Osteocyte (in vitro differentiated cells): ENCODE data around the gene ARHGEF7. TPM values are rescaled to one million over a fixed set of nuclear protein-coding genes. Genes with fewer than 3 reads are reported as not detected.

Source experiments
- DNase-seq: peaks from one replicate; pipeline ENCODE4 v3.0.0; 2021; ENCODE audit warnings: mixed read lengths; ENCODE audit not compliant: unreplicated experiment; ENCODE audit errors: extremely low spot score
- H3K27ac Mint-ChIP-seq: one replicate; pipeline ENCODE4 v1.8.0; 2021; ENCODE audit warnings: mild to moderate bottlenecking, mixed read lengths; ENCODE audit not compliant: unreplicated experiment
- H3K27me3 Mint-ChIP-seq: one replicate; pipeline ENCODE4 v1.8.0; 2021; ENCODE audit warnings: mixed read lengths; ENCODE audit not compliant: unreplicated experiment
- H3K36me3 Mint-ChIP-seq: one replicate; pipeline ENCODE4 v1.8.0; 2021; ENCODE audit warnings: mixed read lengths; ENCODE audit not compliant: unreplicated experiment
- H3K4me1 Mint-ChIP-seq: one replicate; pipeline ENCODE4 v1.8.0; 2021; ENCODE audit warnings: mixed read lengths; ENCODE audit not compliant: unreplicated experiment
- H3K4me3 Mint-ChIP-seq: one replicate; pipeline ENCODE4 v1.8.0; 2021; ENCODE audit warnings: mild to moderate bottlenecking, moderate library complexity, mixed read lengths; ENCODE audit not compliant: unreplicated experiment
- H3K9me3 Mint-ChIP-seq: one replicate; pipeline ENCODE4 v1.8.0; 2021; ENCODE audit warnings: mixed read lengths; ENCODE audit not compliant: unreplicated experiment
- CTCF ChIP-seq: fragments of 200-600 bp; sonication (generic); IDR thresholded peaks from 2 replicates; pipeline ENCODE4 v1.5.0; 2021; ENCODE audit warnings: antibody characterized with exemption, mild to moderate bottlenecking, moderate library complexity
- total RNA-seq: library from RNA; stranded (reverse); gene quantifications from 2 replicates; pipeline ENCODE4 v1.2.1, GENCODE V29; 2021

The ARHGEF7 gene
- total RNA-seq, 1 donor from 2014 or later: 125 TPM

- no peaks in the 10 kb centered on the region for H3K9me3 Mint-ChIP-seq
- H3K27me3 Mint-ChIP-seq: no peaks in the 10 kb centered on the region
- no peak for DNase-seq
- no peak overlapping the region for H3K4me3 Mint-ChIP-seq
- H3K36me3 Mint-ChIP-seq: peaks cover 3% of the 10 kb centered on the region
- TF ChIP-seq CTCF: no peak
- peaks cover 91% of the 10 kb centered on the region for H3K4me1 Mint-ChIP-seq
- H3K27ac Mint-ChIP-seq: peak overlapping the region; percentile 62
Observed at GRCh38 chr13:111206148-111206547, 91.0 kb downstream of the ARHGEF7 start.

GRCh38 chr13:111209613-111210012 lies 94.5 kb downstream of the ARHGEF7 start:
- peaks cover 84% of the 10 kb centered on the region for H3K4me1 Mint-ChIP-seq
- peak overlapping the region; percentile 86 for H3K27ac Mint-ChIP-seq
- TF ChIP-seq CTCF: no peak
- no peaks in the 10 kb centered on the region for H3K27me3 Mint-ChIP-seq
- no peak for DNase-seq
- H3K4me3 Mint-ChIP-seq: peak overlapping the region; percentile 30
- peaks cover 5% of the 10 kb centered on the region for H3K36me3 Mint-ChIP-seq
- no peaks in the 10 kb centered on the region for H3K9me3 Mint-ChIP-seq

GRCh38 chr13:111210091-111210490 lies 95.0 kb downstream of the ARHGEF7 start:
- peak overlapping the region; percentile 86 for H3K27ac Mint-ChIP-seq
- no peaks in the 10 kb centered on the region for H3K27me3 Mint-ChIP-seq
- peak overlapping the region; percentile 68 for H3K4me3 Mint-ChIP-seq
- H3K4me1 Mint-ChIP-seq: peaks cover 84% of the 10 kb centered on the region
- TF ChIP-seq CTCF: no peak
- DNase-seq: no peak
- peaks cover 8% of the 10 kb centered on the region for H3K36me3 Mint-ChIP-seq
- H3K9me3 Mint-ChIP-seq: no peaks in the 10 kb centered on the region

GRCh38 chr13:111210544-111211469 lies 95.7 kb downstream of the ARHGEF7 start:
- Mint-ChIP-seq H3K4me1 (peaks cover 84% of the 10 kb centered on the region), H3K4me3 (peak overlapping the region; percentile 68), H3K27ac (peak overlapping the region; percentile 86), H3K27me3 (no peaks in the 10 kb centered on the region), H3K36me3 (peaks cover 10% of the 10 kb centered on the region), H3K9me3 (no peaks in the 10 kb centered on the region)
- no peak for TF ChIP-seq CTCF
- peak; percentile 91 for DNase-seq

GRCh38 chr13:111211789-111212516 lies 96.8 kb downstream of the ARHGEF7 start:
- H3K4me1 Mint-ChIP-seq: peaks cover 86% of the 10 kb centered on the region
- H3K36me3 Mint-ChIP-seq: peaks cover 7% of the 10 kb centered on the region
- H3K4me3 Mint-ChIP-seq: peak overlapping the region; percentile 44

More at GRCh38 chr13:111211789-111212516, 96.8 kb downstream of the ARHGEF7 start:
- TF ChIP-seq CTCF: no peak
- Mint-ChIP-seq H3K27me3 (no peaks in the 10 kb centered on the region), H3K9me3 (no peaks in the 10 kb centered on the region), H3K27ac (peak overlapping the region; percentile 86)
- DNase-seq: no peak
